Measurements from ENCODE around the gene FUNDC2.
"Not testable (repeated sequence)": the region's sequence is repeated elsewhere in the genome, so short reads cannot be mapped to it uniquely, and the experiment has no call there.

FUNDC2 gene, protein sequence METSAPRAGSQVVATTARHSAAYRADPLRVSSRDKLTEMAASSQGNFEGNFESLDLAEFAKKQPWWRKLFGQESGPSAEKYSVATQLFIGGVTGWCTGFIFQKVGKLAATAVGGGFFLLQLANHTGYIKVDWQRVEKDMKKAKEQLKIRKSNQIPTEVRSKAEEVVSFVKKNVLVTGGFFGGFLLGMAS

DNA sequence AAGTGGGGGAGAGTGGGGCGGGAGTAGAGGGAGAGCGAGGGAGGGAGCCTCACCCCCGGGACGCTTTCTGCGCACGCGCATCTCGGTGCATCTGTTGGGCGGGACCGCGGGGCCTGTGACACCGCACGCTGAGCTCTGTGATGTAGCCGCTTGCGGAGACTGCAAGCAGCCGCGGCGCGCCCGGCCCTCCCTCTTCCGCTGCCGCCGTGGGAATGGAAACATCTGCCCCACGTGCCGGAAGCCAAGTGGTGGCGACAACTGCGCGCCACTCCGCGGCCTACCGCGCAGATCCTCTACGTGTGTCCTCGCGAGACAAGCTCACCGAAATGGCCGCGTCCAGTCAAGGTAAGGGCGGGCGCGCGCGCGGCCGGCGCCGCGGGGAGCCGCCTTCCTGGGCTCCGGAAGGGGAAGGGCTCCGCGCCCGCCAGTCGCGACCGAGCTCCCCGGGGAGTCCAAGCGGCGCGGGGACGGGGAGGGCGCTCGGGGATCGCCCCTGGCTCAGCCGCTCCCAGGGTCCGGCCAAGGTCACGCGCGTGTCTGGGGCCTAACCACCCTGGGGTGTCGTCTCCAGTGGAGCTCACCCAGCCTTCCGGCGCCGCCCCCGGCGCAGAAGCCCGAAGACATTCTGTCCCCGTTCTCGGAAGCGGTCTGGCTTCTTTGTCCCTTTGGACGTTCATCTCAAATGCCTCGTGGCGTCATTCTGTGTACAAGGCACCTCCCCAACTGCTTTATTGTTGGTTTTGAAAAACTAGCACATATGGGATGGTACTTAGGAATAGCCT lies at the start of gene FUNDC2:
TSS of gene FUNDC2 (plus strand) at position 118 of the 782 bp plus-strand sequence. CDS start at position 213, 95 bp downstream.
- DNase-seq: peak; percentile 95

DNA sequence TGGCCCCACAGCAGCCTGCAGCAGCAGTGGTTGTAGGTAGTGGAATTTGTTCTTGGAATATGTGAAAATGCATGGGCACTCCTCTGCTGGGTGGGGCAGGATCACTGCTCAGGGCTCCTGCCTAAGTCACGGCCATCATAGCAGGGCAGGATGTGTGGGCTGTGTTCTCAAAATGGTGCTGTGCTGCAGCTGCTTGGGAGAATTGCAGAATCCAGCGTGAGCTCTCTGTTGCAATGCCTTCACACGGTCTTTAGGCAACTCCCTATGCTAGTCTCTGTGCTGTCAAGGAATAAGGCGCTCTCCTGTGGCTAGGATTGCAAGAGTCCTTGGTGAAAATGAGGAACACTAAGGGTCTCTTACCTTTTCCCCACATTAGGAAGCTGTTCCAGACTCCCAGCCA lies 47.0 kb upstream of the FUNDC2 start:
- no peak for DNase-seq

DNA sequence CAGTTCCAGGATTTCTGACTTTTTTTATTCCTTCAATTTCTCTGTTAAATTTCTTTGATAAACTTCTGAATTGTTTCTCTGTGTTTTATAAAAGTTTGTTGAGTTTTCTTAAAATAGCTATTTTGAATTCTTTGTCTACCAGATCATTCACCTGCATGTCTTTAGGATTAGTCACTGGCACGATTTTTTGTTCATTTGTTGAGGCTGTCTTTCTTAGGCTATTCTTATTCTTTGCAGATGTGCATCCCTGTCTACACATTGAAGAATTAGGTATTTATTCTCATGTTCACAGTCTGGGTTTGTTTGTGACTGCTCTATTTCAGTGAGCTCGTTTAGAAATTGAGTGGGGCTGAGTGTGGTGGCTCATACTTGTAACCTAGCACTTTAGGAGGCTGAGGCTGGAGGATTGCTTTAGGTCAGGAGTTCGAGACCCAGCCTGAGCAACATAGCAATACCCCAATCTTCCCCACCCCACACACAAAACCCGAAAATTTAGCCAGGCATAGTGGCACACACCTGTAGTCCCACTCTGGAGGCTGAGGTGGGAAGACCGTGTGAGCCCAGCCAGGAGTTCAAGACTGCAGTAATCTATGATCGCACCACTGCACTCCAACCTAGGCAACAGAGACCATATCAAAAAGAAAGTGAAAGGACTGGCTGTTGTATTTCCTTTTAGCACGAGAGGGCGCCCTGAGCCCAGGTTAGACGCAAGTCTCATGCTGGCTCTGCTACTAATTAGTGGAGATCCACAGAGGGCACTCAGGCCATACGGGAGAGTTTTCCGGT lies 46.1 kb upstream of the FUNDC2 start:
- DNase-seq: peak; percentile 52

DNA sequence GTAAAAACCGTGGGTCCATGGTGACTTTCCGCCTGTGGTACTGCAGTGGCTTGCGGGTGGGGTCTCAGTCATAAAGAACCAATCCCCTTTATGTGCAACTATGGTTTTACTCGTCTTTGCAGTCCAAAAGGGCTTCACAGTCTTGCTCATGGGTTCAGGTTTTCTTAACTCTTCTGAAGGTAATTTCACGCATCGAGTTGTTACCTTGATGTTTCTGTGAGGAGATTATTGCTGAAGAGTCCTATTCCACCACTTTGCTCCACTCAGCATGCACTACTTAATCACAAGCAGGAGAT lies 45.6 kb upstream of the FUNDC2 start:
- DNase-seq: no peak

DNA sequence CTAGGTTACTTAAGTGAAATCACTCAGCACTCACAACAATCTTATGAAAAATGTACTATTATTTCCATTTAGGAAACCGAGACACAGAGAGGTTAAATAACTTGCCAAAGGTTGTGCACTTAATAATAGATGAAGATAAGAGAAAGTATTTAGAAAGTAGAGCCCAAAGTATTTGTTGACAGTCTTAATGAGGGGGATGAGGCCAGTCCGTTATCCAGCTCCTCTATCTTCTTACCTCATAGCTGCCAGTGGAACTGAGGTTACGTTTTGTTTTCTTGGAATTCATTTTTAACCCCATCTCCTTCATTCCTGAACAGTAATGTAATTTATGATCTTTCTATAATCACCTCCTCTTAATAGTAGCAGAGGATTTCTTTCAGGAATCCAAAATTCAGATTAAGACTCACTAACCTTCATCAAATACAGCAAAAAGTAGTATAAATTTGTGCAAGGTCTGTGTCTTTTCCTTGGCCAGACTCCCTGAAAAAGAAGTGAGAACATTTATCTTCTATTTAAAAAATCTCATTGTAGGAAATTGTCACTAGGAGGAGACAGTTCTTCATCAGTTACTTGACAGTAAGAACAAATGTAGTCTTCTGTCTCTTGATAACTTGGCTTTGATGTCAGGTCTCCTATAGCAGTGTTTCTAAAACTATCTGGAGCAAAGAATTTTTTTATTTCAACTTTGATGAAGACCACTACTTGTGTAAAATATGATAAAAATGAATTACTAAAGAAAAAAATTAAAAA lies 39.6 kb upstream of the FUNDC2 start:
- DNase-seq: no peak

DNA sequence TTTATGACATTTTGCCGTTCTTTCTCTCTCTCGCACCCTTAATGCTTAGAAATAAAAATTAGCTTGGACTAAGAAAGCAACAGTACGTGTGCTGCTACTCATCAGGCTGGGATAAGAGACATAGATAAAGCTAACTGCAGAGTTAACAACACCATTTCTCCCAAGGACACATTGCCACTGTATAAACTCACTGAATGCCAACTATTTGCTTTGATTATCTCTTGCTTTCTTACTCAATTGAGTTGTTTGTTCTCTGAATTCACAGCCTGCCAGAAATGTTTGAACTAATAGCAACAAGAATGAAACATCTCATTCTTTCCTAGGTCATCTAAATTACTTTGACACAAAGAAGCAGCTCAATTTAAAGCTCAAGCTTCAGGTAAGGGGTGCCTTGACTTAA lies 38.7 kb upstream of the FUNDC2 start:
- DNase-seq: no peak

DNA sequence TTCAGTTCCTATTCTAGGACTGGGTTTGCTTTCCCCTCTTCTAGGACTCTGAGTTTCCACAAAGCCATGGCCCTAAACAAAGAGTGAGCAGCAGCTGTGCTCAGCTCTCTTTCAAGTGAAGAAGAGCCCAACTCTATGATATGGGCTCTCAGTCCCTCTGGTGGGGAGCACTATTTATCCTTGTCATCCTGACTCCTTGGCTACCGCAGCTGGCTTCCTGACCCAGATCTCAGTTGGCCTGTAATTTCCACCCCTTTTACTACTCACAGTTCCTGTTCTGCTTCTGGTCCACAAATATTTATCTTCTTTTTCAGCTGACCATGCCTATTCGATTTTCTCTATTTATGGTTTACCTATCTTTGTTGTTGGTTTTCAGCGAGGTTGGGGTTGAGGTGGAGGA lies 37.9 kb upstream of the FUNDC2 start:
- DNase-seq: no peak

DNA sequence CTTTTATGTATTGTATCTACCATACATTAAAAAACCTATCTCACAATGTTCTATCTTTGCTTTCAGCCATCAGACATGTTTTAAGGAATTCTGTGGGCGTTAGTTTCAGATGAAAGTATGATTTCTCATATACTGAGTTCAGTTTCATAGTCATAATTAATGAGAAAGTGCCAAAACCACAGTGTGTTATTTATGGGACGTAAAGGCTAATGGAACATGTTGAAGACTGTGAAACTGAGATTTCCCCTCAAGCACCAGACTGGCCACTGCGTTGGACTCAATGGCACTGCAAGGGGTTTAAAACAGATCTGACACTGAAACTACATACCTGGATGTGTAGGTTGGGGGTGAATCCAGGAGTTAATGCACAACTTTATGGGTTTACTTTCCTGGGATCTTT lies 36.1 kb upstream of the FUNDC2 start:
- DNase-seq: no peak

DNA sequence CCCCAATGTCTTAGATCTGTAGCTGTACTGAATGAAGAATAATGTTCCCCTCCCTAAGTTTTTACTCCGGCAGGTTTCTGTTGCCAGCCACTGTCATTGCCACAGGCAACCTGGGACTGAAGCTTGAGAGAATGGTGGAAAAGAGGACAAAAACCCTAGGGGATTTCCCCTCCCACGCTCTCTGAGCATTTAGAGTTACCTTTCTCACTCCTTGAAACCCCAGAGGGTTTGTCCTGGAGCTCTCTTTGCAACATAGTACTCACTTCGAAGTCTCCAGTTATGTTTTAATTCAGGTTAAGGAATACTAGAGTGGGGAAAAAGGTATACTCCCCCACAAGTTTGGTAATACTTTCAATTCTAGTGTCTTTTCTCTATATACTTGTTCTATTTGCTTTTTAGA lies 35.6 kb upstream of the FUNDC2 start:
- no peak for DNase-seq

DNA sequence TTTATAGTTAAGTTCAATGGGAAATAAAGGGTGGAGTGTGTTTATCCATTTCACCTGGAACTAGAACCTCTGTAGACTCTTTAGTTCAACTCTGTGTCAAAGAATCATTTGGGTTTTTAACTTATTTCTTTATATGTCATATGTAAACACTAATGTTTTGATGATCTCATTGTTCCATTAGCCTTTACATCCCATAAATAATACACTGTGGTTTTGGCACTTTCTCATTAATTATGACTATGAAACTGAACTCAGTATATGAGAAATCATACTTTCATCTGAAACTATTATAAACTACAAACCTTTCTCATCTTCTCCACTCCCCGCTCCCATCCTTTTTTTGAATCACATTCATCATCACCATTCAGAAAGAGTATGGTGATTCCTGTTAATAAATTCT lies 35.2 kb upstream of the FUNDC2 start:
- DNase-seq: no peak

DNA sequence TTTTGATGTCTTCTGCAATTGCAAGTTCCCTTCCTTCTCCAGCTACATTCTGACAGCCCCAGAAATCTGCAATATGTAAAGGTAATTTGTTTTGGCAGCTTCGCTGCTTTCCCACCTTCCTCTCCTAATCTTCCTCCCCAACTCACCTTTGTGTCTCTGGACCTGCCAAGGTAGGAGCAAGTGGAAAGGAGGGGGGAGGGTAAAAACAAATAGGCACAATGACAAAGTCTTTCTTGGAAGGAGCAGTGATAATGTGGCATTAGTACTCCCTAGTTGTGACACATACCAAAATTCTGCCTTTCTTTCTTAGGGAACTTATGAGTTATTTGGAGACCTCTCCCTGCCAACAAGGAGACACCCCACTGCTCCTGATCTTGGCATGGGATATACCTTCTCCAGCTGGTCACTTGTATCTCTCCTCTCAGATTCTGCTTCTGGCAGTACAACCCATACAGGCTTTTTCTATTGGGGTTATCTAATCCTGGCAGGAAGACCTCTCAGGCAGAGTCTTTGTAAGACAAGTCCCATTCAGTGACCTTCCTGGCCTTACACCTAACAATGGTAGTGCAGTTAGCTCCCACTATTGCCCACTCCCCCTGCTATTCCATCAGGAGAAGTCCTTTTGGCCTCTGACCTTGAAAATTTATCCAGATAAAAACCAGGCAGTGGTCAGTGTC lies 28.3 kb upstream of the FUNDC2 start:
- no peak for DNase-seq

DNA sequence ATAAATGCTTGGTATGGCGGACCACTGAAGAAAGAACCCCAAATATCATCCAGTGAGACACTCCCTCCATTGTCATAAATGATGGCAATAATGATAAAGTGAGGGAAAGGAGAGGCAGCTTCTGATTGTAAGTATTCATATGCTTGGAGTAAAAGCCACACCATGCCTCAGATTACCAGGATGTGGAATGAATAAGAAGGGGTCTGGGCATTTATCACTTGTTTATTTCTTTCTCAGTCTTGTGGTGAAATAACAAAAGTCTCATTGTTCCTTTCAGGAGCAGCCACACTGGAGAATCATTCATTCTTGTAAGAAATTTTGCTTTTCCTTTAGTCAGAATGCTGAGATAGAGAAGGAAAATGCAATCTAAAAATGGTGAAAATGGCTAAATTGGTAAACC lies 25.8 kb upstream of the FUNDC2 start:
- no peak for DNase-seq

DNA sequence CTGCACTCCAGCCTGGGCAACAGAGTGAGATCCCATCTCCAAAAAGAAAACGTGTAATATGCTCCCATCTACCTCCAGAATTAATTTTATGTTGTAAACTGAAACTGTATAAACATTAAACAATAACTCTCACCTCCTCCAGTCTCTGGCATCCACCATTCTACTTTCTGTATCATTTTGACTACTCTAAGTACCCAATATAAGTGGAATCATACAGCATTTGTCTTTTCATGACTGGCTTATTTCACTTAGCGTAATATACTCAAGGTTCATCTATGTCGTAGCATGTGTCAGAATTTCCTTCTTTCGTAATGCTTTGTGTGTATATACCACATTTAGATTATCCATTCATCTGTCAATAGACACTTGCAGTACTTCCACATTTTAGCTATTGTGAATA lies 24.8 kb upstream of the FUNDC2 start:
- no peak for DNase-seq

DNA sequence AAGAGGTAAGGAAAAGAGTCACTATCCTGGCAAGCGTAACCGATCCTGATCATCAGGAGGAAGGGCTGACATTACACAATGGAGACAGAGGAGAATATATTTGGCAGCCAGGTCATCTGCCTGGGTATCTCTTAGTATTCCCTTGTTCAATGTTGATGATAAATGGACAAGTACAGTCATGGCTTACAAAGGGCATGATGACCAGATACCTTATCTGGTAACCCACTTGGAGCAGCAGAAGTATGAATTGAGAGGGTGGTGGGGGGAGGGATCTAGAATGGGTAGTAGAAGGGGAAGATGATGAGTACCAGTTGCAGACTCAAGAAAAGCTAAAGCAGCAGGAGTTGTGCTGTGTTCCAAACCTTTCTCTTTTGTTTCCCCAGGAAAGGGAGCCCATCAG lies 21.5 kb upstream of the FUNDC2 start:
- no peak for DNase-seq

DNA sequence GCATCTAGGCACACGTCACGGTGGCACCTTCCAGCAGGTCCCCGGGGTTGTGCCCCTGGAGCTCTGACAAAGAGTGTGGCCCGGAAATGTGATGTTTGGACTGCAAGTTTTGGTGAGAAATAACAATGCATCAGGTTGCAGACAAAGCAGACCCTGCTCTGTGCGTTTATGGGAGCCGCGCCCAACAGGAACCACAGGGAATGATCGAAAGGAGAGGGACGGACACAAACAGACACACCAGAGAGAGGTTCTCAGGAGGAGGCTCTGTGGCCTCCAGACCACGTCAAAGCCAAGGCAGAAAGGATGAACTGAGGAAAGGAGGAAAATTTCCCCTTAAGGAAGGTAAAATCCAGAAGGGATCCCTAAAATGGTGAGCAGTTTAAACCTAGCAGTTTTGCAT lies 20.3 kb upstream of the FUNDC2 start:
- not testable (repeated sequence) for DNase-seq

DNA sequence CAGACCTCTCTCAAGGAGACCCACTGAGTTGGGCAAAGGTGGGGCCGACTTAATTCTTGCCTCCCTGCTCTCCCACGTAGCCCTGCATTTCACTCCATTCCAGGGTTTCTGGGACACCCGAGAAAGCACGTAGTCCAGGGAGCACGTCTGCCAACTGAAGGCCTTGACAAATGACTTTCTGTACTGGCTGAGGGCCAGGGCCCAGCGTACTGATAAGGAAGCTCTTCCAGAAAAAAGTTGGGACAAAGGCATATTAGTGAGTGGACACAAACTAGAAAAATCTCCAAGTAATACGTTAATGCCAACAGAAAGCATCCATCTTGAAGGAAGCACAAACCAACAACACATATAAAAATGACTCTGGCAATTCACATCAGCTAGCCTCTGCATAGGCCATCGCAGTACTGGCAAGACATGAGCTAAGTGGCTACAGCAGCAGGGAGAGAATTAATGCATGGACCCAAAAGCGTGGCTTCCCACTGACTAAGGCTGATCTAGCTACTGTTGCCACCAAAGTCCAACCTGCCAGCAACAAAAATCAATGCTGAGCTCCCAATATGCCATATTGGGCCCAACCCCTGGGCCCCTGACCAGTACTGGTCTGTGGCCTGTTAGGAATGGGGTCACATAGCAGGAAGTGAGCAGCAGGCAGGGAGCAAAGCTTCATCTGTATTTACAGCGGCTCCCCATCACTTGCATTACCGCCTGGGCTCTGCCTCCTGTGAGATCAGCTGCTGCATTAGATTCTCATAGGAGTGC lies 19.6 kb upstream of the FUNDC2 start:
- DNase-seq: not testable (repeated sequence)

DNA sequence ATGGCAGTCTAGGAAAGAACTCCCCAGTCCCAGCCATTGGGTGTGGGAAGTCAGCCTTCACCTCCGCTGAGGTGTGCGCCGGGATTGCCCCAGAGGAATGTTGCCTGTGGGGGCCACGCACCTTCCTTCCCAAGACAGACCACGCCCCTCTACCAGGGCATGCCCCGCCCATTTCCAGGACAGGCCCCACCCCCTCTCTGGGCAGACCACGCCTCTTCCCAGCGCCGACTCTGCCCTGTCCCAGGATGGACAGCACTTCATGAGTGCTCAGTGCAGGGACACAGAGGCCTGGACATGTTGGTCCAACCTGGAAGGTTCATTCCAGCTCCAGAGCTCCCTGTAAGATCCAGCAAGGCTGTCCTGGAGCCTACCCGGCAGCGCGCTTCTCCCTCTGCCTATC lies 18.1 kb upstream of the FUNDC2 start:
- DNase-seq: not testable (repeated sequence)

DNA sequence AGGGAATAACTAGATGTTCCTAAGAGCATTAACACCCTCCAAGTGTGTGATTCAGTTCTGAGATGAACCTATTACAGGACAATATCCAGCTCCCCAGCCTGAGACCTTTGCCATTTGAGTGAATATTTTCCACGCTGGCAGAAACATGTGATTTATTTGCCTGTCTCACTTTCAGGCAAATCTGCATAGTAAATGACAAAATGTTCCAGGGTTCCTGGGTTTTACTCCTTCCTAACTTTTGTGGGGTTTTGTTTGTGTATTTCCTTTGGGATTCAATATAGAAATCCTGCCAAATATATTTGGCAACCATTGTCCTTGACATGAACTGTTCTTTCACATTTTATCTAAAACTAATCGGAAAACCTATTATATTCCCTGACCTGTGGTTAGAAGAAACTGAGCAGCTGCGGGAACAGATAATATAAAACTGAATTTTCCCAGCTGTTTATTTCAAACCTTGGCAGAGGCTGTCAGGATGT lies 16.6 kb upstream of the FUNDC2 start:
- DNase-seq: no peak

DNA sequence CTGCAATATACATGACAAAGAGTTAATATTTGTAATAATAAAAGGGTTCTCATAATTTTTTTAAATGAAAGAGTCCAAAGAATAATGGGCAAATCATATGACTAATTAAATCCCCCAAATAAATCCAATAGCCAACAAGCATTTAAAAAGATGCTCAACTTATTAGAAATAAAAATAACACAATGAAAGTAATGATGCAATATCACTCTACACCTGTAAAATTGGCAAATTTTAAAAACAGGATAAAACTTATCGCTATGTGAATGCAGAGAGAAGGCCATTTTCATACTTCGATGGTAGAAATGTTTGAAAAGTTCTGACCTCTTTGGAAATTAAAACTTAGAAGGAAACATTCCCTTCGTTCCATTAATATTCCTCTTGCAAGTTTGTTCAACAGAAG lies 6.1 kb upstream of the FUNDC2 start:
- no peak for DNase-seq

DNA sequence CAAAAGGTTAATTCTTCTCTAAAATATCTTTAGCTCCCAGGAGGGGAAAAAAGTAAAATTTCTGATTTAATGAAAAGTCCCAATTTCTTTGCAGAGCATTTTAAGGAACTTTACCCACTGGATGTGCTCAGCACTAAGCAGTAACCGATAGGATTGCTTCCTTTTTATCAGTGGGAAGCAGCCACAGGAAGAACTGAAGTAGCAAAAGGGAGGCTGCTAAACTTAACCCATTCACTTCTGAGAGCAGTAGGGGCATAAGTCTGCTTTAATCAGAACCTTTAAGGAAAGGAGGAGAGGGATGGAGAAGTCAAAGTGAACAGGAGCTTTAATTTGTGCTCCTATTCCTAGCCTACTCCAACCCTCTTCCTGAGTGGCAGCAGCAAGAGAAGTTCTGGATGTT lies 4.1 kb upstream of the FUNDC2 start, which contains the start of gene F8:
TSS of gene F8 (minus strand) at position 139 of the 400 bp plus-strand sequence. CDS start 171 bp downstream, outside the sequence.
- no peak for DNase-seq
